HG02981 (cell line): ENCODE results near the gene CAND2.

ENCODE experiments used
- ATAC-seq: cut with Tn5 transposase; IDR thresholded peaks from one replicate; pipeline ENCODE4 v1.9.1; 2021; ENCODE audit warnings: mild to moderate bottlenecking, moderate library complexity; ENCODE audit not compliant: unreplicated experiment

The CAND2 gene

DNA sequence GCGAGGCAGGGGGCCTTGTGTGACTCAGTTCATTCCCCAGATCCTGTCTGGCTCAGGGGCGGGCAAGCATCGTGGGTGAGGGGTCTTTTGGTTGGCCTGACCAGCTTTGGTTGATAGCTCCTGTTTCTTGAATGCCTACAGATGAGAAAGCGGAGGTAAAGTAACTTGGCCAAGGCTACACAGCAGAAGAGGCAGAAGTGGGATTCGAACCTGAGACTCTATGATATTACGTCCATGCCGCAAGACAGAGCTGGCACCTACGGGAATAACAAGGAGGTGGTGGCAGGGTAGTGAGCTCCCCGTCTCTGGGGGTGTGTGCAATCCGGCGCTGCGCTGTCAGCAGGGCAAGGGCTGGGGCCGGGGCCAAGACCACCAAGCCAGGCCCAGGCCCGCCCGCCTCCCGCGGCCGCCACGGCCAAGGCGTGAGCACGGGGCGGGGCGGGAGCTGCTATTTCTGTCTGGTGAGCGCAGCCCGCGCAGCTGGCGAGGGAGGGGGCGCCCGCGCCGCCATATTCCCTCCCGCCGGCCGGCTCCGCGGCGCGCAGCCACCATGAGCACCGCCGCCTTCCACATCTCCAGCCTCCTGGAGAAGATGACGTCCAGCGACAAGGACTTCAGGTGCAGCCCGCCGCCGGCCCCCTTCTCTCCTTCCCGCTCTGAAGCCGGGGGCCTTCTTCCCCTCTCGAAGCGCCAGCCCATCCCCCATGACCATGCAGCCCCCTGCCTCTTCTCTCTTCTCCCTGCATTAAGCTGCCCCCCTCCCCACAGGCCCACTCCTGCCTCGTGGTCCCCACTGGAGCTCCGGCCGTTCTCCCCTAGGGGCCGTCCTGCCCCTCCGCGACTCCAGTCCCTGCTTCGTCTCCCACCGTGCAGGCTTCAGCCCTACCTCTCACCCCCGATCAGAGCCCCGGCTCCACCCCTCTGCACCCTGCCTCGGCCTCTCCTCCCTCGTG, at the start of gene CAND2:
TSS of gene CAND2 (plus strand) at position 510 of the 953 bp plus-strand sequence. CDS start at position 551, 41 bp downstream.
- no peak for ATAC-seq

- no peak for ATAC-seq
Measured at GRCh38 chr3:12748477-12748876, 48.0 kb upstream of the CAND2 start.

- ATAC-seq: no peak
Measured at GRCh38 chr3:12750223-12750622, 46.3 kb upstream of the CAND2 start.

- no peak for ATAC-seq
Measured at GRCh38 chr3:12750658-12751071, 45.8 kb upstream of the CAND2 start.

DNA sequence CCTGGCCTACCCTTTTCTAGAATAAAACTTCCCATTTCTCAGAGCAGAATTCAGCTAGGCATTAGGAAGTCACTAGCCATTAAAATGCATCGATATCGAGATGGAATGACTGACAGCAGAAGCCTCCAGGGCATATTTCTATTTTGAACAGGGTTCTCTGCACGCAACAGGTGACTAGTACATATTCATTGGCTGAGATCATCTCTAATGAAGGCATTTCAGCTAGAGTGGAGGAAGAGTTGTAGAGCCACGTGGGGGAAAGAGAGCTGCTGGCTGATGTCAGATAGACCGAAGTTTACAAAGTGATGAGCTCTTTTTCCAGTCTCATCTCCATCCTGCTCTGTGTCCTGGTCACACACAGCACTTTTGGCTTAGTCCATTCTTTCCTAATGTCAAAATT, 44.9 kb upstream of the CAND2 start:
- no peak for ATAC-seq

GRCh38 chr3:12752102-12752501, 44.4 kb upstream of the CAND2 start:
- ATAC-seq: no peak

DNA sequence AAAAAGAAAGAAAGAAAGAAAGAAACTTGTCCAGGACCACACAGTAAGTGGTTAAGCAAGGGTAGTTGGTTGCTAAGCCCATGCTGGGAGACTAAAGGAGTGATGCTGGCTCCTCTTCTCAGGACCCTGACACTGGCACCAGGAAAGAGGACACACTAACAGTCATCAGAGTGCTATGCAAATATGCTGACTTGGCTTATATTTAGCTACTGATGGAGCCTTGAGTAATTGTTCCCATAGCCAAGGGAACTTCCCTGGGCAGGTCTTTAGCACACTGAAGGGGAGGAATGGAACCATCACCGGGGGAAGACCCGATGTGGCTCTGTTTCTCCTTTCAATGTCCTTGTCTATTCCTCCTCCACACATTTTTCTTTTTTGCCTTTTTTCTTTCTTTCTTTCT, 43.7 kb upstream of the CAND2 start:
- no peak for ATAC-seq

- no peak for ATAC-seq
Measured at GRCh38 chr3:12753275-12754028, 43.0 kb upstream of the CAND2 start.

- no peak for ATAC-seq
Measured at GRCh38 chr3:12754313-12754712, 42.2 kb upstream of the CAND2 start.

- no peak for ATAC-seq
Measured at GRCh38 chr3:12755754-12756153, 40.7 kb upstream of the CAND2 start.

GRCh38 chr3:12756175-12756574, 40.3 kb upstream of the CAND2 start:
- ATAC-seq: no peak

GRCh38 chr3:12756635-12757034, 39.8 kb upstream of the CAND2 start:
- ATAC-seq: no peak

- ATAC-seq: no peak
Measured at GRCh38 chr3:12758025-12758781, 38.3 kb upstream of the CAND2 start.

GRCh38 chr3:12759097-12759679, 37.3 kb upstream of the CAND2 start, which contains the start of gene TMEM40:
Gene TMEM40, minus strand, starts transcription at chr3:12759259. Its CDS starts 9,427 bp downstream, at chr3:12749832.
- no peak for ATAC-seq

DNA sequence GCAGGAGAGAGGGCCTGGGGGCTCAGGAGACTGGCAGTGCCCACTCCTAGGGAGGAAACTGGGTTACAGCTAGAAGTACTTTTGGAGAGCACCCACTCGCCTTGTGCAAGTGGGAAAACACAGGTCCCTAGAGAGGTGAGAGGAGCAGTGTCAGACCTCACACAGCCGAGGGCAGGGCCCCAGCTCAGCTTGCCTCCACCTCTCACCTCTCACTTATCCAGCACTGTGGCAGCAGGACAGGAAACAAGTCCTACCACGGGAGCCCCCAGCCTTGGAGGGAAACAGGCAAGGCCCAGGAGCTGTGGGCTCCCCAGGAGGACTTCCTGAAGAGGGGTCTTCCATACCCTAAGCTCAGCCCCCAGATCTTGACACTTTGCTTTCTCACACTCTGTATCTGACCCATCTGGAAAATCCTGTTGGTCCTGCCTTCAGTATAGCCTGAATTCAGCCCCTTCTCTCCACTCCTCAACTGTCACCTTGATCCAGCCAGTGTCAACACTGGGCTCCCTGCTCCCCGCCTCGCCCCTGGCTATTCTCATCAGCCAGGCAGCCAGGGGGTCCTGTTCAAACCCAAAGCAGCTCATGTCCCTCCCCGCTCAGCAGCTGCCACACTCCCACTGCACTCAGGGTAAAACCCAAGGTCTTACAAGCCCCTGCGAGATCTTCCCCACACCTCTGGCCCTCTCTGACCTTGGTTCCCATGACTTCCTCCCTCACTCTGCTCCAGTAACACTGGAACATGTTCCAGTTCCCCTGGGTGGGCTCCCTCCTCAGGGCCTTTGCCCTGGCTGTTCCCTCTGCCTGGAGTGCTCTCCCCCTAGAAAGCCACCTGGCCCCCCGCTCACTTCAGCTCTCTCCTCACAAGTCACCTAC, 36.6 kb upstream of the CAND2 start:
- ATAC-seq: no peak

GRCh38 chr3:12764171-12764776, 32.2 kb upstream of the CAND2 start:
- no peak for ATAC-seq

DNA sequence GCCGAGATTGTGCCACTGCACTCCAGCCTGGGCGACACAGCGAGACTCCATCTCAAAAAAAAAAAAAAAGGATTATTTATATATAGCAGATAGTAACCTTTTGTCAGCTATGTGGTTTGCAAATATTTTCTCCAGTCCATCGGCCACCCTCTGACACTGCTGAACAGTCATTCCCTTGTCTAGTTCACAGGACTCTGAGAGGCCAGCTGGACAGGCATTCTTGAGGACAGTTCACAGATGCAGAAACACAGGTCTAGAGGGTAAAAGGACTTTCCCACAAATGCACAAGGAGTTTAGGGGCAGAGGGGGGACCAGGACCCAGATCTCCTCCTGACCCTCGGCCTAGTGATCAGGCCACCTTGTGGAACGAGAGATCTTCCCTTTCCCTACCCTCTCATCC, 29.9 kb upstream of the CAND2 start:
- ATAC-seq: no peak

GRCh38 chr3:12768579-12769527, 27.6 kb upstream of the CAND2 start:
- no peak for ATAC-seq
